Endothelial cell of hepatic sinusoid (primary cell): ENCODE measurements around the gene CYTH4.
"Not testable (repeated sequence)": the region's sequence is repeated elsewhere in the genome, so short reads cannot be mapped to it uniquely, and the experiment has no call there.

ENCODE experiments used
- in situ Hi-C: cut with HindIII; loops from 2 replicates; pipeline ENCODE4 v1.10.0; 2017; ENCODE audit warnings: low sequenced_read_pairs

Gene CYTH4

DNA sequence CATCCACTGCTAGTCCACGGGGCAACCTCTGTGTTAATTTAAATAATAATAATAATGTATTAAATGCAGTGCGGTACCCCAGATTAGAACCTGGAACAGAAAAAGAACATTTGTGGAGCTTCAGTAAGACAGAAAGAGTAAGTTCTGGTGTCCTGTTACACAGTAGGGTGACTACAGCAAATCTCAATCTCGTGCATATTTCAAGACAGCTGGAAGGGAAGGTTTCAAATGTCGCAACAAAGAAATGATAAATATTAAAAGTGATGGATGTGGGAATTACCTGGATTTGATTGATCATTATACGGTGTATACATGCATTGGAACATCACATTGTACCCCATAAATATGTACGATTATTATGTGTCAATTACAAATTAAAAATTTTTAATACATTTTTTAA lies 36.6 kb upstream of the CYTH4 start:
- in situ Hi-C loops = no loop called here

- in situ Hi-C loops = no loop called here
Measured at GRCh38 chr22:37248251-37248650, 34.1 kb upstream of the CYTH4 start.

DNA sequence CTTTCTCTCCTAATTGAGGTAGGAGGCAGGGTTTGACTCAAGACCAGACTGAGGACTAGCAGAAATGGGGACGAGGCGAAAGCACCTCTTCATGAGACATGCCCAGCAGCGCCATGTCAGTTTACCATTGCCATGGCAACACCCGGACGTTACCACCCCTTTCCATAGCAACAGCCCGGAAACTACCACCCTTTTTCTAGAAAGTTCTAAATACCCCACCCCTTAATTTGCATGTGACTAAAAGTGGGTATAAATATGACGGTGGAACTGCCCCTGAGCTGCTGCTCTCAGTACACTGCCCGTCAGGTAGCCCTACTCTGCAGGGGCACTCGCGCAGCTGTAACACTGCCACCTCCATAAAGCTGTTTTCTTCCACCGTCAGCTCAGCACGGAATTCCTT lies 32.3 kb upstream of the CYTH4 start:
- in situ Hi-C loops = no loop called here

DNA sequence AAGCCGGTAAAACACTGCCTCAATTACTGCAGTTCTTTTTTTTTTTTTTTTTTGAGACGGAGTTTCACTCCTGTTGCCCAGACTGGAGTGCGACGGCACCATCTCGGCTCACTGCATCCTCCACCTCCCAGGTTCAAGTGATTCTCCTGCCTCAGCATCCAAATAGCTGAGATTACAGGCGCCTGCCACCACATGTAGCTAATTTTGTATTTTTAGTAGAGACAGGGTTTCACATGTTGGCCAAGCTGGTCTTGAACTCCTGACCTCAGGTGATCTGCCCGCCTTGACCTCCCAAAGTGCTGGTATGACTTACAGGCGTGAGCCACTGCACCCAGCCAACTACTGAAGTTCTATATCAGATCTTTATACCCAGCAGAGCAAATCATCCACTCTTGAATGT lies 30.5 kb upstream of the CYTH4 start:
- in situ Hi-C loops = not testable (repeated sequence)

GRCh38 chr22:37253126-37253660 lies 29.1 kb upstream of the CYTH4 start:
- in situ Hi-C loops = no loop called here

DNA sequence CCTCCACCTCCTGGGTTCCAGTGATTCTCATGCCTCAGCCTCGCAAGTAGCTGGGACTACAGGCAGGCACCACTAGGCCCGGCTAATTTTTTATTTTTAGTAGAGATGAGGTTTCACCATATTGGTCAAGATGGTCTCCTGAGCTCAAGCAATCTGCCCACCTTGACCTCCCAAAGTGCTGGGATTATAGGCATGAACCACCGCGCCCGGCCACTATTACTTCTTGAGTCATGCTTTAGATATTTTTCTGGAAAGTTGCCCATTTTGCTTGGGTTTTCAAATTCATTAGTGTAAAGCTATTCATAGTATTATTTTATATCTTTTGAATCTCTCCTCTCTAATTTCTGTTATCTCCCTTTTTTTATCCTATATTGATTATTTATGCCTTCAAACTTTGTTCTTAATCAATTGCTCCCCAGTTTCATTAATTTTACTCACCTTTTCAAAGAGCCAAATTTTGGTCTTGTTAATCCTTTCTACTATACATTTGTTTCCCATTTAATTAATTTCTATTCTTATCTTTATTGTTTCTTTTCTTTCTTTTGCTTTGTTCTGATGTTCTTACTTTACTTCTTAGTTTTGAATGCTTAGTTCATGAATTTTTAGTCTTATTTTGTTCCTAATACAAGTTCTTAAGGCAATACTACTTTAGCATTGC lies 28.0 kb upstream of the CYTH4 start:
- in situ Hi-C loops = no loop called here

DNA sequence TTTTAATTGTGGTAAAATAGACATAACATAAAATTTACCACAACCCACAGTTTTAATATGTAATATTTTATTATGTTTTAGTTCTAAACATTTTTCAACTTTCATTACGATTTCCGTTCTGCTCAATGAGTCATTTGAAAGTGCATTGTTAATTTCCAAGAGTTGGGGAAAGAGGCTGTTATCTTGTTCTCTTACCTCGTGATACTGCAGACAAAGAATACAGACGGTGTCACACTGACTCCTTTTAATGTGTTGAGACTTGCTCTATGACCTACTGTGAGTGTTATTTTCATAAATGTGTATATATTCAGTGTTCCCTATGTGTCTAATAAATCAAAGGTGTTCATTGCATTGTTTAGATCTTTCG lies 27.5 kb upstream of the CYTH4 start:
- in situ Hi-C loops = no loop called here

GRCh38 chr22:37255558-37256006 lies 26.7 kb upstream of the CYTH4 start:
- in situ Hi-C loops = no loop called here

DNA sequence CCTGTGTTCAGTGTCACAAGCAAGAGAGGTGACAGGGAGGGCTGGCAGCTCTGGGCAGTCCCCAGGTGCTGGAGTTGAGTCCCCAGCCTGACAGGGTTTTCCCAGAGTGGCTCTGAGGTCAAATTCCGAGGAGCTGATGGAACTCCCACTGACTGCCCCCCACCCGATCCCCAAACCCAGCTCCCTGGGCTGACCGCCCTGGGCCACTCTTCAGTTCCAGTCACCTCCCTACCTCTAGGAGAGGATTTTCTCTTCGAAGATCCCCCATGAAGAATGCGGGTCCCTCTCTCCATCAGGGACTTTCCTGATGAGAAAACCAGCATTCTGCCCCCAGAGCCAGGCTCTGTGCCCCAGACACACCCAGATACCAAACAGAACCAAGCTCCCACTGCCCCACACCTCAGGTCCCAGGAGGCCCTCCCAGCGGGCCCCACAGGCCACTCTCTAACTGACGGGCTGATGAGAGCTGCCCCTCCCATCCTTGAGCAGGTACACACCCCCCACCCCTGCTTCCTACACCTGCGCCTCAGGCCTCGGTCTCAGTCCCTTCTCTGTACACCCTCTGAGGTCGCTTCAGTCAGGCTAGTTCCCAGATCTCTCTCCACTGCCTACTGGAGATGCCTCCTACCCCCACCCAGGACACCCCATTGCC lies 26.1 kb upstream of the CYTH4 start:
- in situ Hi-C loops = no loop called here

GRCh38 chr22:37258005-37258752 lies 24.1 kb upstream of the CYTH4 start:
- in situ Hi-C loops = no loop called here

- in situ Hi-C loops = no loop called here
Measured at GRCh38 chr22:37258753-37259401, 23.4 kb upstream of the CYTH4 start.

DNA sequence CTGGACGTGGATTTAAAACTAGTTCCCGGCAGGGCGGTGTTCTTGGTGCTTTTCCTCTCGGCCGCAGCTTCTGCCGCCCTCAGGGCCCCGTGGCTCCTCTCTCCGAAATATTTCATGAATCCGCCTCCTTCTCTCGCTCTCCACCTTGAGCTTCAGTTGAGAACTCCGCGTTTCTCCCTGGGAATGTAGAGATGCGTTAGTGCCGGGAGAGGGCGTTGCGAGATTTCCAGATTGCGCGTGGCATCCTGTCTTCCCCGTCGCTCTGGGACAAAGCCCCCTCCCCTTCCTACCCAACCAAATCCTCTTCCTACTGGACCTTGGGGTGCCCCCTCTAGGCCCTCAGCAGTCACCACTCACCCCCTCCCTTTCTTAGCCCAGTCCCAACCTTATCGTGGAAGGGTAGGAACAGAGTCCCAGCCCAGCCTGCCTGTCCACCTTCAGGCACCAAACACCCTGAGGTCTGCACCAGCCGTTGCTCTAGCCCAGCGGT lies 22.7 kb upstream of the CYTH4 start:
- in situ Hi-C loops = loop anchor here (5.0 to 10.0 kb wide), 4 partner anchors 47 to 125 kb away; partner anchors contain the start of genes C1QTNF6 and SSTR3

DNA sequence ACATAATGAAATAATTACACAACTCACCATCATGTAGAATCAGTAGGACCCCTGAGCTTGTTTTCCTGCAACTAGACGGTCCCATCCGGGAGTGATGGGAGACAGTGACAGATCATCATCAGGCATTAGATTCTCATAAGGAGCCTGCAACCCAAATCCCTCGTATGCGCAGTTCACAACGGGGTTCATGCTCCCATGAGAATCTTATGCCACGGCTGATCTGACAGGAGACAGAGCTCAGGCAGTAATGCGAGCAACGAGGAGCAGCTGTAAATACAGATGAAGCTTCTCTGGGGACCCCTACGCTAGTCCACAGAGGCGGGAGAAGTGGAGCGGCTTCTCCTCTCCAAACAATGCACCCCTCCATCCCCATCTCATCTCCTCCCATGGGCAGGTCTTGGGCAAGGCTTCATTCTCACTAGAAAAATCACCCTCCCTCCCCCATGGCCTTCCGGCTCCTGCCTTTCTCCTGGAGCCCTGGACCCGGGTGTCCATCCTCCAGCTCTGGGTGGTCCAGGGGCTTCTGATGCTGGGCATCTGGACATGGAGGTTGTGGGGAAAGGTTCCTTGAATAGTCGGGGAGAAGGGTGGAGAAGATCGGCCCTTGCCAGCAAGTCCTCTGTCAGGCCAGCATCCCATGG lies 22.0 kb upstream of the CYTH4 start:
- in situ Hi-C loops = loop anchor here (5.0 to 10.0 kb wide), 4 partner anchors 48 to 125 kb away; partner anchors contain the start of genes C1QTNF6 and SSTR3

- in situ Hi-C loops = loop anchor here (5.0 to 10.0 kb wide), 4 partner anchors 49 to 124 kb away; partner anchors contain the start of genes C1QTNF6 and SSTR3
Measured at GRCh38 chr22:37260901-37261336, 21.4 kb upstream of the CYTH4 start.

- in situ Hi-C loops = loop anchor here (5.0 to 10.0 kb wide), 4 partner anchors 50 to 122 kb away; partner anchors contain the start of genes C1QTNF6 and SSTR3
Measured at GRCh38 chr22:37262346-37262745, 20.0 kb upstream of the CYTH4 start.

DNA sequence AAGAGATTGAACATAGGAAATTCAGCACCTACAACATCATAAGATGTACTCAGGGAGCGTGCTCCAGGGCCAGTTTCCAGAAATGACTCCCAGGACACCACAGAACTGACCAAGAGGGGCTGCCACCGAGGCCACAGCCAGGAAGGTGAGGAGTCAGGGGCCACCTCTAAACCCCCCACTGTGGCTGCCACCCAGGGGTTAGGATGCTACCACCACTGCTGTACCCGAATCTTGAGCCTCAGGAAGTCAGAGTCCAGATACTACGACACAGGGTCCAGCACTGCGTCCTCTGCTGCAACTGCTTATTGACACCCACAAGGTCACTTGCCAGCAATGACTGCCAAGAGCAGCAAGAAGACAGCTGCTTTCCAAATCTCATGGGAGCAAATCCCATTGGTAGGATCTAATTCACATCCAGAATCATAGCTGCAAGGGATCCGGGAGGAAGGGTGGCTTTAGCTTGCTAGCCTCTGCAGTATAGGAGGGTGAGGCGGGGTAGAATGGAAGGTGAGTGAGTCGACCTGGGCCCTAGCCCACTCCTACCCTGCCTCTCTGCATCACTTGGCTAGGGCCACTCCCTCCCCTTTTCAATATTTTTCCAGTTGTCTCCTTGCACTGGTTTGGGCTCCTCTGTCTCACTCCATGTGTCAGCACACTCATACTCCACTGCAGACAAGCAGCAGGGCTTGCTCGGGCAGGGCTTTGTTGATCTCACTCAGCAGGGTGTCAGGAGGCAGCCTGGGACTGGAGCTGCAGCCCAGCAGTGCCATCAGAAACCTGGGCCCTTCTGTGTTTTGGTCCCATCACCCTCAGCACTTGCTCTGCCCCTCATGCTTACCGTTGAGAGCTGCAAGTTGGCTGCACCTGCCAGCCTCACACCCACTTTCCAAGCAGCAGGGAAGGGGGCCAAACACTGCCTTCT lies 18.1 kb upstream of the CYTH4 start:
- in situ Hi-C loops = loop anchor here (5.0 to 10.0 kb wide), 4 partner anchors 52 to 121 kb away; partner anchors contain the start of genes C1QTNF6 and SSTR3

- in situ Hi-C loops = loop anchor here (10.0 kb wide), 1 partner anchor 118 kb away; no protein-coding TSS in a partner anchor
Measured at GRCh38 chr22:37266581-37267134, 15.7 kb upstream of the CYTH4 start.

GRCh38 chr22:37267135-37267587 lies 15.1 kb upstream of the CYTH4 start:
- in situ Hi-C loops = loop anchor here (10.0 kb wide), 1 partner anchor 118 kb away; no protein-coding TSS in a partner anchor
